Measurements from ENCODE around the gene TFAM.

DNA sequence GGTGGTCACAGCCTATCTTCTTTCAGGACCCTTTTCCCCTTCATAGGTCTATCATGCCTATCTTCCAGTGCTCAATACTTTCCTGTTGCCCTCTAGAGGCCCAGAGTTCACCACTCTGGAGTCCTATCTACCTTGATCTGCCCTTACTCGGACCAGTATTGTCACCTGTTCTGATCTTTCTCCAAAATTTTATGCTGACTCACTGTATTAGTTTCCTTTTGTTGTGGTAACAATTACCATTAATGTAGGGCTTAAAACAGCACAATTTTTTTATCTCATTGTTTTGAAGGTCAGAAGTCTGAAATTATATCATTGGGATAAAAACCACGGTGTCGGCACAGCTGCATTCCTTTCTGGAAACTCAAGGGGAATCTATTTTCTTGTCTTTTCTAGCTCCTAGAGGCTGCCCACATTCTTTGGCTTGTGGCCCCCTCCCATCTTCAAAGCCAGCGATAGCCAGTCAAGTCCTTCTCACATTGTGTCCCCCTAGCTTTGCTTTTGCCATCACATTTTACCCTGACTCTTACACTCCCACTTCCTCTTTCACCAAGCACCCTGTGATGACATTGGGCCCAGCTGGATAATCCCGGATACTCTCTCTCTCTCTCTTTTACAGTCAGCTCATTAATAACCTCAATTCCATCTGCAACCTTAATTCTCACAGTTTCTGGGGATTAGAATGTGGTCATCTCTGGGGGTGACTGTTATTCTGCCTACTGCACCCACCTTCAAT is 54.6 kb downstream of the TFAM start:
- TF ChIP-seq, protein P1, sequence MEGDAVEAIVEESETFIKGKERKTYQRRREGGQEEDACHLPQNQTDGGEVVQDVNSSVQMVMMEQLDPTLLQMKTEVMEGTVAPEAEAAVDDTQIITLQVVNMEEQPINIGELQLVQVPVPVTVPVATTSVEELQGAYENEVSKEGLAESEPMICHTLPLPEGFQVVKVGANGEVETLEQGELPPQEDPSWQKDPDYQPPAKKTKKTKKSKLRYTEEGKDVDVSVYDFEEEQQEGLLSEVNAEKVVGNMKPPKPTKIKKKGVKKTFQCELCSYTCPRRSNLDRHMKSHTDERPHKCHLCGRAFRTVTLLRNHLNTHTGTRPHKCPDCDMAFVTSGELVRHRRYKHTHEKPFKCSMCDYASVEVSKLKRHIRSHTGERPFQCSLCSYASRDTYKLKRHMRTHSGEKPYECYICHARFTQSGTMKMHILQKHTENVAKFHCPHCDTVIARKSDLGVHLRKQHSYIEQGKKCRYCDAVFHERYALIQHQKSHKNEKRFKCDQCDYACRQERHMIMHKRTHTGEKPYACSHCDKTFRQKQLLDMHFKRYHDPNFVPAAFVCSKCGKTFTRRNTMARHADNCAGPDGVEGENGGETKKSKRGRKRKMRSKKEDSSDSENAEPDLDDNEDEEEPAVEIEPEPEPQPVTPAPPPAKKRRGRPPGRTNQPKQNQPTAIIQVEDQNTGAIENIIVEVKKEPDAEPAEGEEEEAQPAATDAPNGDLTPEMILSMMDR (IDR thresholded peaks at IDR 0.05) = no peak
- TF ChIP-seq POLR2AphosphoS5 (IDR thresholded peaks at IDR 0.05) (no peak), EP300 (IDR thresholded peaks at IDR 0.05) (no peak)

All from upper lobe of left lung (tissue), 4 donors.